Activated CD8-positive, alpha-beta memory T cell treated with anti-CD3 and anti-CD28 coated beads for 48 hours (primary cell): Measurements from ENCODE around the gene PLEKHN1.
"Not testable (repeated sequence)": the region's sequence is repeated elsewhere in the genome, so short reads cannot be mapped to it uniquely, and the experiment has no call there.

Source experiments
- DNase-seq, 3 experiments: peaks; one replicate each; pipeline ENCODE4 v3.0.0-alpha.2; 2020; ENCODE audit warnings: low read depth in 2 of 3, low spot score in 2 of 3

PLEKHN1 gene

DNA sequence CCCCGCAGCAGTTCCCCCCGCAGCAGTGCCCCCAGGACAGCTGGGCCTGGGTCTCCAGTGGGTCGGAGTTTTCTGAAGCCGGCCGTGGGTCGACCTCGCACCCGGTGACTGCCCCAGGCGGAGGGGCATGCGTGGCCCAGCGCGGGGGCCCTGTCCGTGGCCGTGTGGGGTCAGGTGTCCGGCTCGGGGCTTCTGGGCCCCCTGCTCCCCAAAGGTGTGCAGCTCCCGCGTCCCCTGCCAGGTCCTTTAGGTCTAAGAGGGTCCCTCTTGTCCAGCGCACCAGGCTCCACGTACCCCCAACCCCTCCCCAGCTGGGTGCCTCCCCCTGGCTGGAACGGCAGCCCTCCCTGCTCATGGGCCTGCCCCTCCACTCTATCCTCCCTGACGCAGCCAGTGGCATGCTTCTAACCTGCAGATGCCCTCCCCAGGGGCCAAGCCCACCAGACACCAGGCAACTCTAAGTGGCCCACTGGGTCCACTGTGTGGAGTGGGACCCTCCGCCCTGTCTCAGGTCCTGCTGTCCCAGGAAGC lies 39.6 kb downstream of the PLEKHN1 start:
- no peak for DNase-seq

DNA sequence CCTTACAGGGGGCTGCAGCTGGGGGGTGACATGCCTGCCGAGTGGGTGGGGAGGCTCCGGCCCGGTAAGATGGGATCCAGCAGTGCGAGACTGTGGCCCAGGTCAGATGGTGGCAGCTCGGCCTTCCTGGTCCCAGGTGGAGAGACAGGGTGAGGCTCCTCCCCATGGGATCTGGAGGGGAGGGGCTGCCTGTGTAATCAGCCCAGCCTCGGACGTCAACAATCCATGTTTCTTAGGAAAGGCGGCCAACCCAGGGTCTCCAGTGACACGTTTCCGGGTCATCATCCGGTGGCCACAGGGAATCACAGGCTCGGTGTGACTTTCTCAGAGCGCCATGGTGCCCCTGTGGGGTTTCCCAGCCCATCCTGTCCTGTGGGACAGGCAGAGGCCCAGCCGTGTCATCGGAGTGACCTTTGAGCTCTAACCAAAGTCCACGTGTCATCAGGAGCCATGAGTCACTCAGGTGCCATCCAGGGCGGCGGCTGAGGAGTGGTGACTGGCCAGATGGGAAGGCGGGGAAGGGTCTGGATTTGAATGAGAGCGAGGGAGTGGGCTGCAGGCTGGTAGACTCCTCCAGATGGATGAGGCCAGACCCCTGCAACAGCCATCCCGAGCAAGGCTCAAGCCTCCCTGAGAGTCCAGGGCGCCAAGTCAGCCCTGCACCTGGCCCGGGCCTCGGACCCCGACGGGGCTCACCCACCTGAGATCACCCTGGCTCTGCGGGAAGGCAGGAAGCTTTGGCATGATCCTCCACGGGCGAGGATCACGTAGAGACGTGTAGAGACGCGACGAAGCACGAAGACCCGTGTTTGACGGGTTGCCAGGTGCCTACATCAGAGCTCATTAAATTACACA lies 40.2 kb downstream of the PLEKHN1 start:
- no peak for DNase-seq

GRCh38 chr1:1010131-1010530 lies 43.8 kb downstream of the PLEKHN1 start:
- DNase-seq = not testable (repeated sequence)

DNA sequence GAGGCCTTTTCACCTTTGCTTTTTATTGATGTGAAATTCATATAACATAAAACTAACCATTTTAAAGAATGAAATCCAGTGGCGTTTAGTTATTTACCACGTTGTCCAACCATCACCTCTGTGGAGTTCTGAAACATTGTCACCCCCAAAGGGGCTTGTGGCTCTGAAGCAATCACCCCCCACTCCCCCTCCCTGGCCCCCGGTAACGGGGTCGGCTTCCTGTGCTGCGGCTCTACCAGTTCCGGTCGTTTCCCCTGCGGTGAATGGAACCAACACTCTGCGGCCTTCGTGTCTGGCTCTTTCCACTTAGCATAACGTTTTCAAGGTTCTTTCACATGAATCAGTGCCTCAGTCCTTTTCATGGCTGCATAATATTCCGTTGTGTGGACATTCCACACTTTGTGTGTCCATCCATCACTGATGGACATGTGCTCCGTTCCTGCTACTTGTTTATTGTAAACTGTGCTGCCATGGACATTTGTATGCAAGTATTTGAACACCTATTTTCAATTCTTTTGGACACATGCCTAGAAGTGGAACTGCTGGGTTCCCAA lies 45.2 kb downstream of the PLEKHN1 start:
- no peak for DNase-seq

DNA sequence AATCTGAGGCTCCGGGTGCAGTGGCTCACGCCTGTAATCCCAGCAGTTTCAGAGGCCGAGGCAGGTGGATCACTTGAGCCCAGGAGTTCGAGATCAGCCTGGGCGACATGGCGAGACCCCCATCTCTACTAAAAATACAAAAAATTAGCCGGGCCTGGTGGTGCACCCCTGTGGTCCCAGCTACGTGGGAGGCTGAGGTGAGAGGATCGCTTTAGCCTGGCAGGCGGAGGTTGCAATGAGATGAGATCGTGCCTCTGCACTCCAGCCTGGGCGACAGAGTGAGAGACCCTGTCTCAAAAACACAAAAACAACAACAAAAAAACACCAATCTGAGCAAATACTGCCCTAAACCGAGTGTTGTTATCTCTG lies 46.4 kb downstream of the PLEKHN1 start:
- DNase-seq = not testable (repeated sequence)

GRCh38 chr1:1013105-1013921 lies 47.0 kb downstream of the PLEKHN1 start, which contains the start of gene ISG15:
Gene ISG15 (plus strand): TSS chr1:1013497. CDS start chr1:1013574, 77 bp downstream.
- peak; percentile 63 to 72 (median 66) for DNase-seq

DNA sequence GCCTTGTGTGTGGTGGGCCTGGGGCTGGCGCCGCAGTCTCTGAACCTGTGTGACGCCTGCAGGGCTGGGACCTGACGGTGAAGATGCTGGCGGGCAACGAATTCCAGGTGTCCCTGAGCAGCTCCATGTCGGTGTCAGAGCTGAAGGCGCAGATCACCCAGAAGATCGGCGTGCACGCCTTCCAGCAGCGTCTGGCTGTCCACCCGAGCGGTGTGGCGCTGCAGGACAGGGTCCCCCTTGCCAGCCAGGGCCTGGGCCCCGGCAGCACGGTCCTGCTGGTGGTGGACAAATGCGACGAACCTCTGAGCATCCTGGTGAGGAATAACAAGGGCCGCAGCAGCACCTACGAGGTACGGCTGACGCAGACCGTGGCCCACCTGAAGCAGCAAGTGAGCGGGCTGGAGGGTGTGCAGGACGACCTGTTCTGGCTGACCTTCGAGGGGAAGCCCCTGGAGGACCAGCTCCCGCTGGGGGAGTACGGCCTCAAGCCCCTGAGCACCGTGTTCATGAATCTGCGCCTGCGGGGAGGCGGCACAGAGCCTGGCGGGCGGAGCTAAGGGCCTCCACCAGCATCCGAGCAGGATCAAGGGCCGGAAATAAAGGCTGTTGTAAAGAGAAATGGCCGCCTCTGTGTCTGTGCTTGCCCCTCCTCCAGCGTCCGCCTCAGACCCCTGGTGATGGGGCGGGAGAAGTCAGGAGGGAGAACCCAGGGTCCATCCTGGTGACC lies 47.8 kb downstream of the PLEKHN1 start:
- no peak for DNase-seq

DNA sequence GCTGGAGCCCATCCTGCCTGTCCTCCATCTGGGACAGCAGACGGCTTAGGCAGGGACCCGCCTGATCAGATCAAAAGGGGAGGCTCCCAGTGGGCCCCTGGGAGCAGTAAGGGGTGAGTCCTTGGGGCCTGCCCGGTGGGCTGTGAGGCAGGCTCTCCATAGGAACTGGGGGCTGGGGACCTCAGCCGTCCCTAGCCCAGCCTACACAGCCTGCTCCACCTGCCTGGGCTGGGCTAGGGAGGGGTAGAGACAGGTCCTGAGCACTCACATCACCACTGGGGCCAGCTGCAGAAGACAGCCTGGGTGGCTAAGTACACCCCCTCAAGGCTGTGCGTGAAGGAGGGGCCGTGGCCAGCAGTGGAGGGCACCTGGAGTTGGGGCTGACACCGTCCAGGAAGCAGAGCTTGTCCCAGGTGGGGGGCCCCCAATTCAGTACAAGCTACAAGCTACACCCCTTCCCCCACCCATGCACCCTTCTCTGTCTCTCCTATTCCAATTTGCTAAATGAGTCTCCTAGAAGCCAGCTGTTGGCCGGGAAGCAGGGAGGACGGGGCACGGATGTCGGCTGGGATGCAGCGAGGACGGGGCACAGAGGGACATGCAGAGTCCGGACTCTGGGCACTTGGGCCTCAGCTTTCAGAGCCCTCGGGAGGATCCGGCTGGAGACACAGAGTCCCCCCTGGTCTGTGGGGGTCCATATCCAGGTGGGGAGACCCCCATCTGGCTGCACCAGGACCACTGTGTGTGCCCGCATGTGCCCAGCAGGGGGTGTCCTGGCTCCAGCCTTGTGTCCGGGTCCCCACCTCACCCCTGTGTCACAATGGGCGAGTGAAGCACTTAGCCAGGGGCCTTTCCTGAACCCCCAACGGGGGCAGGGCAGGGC lies 48.8 kb downstream of the PLEKHN1 start:
- DNase-seq = no peak

- not testable (repeated sequence) for DNase-seq
Observed at GRCh38 chr1:1017397-1018320, 51.4 kb downstream of the PLEKHN1 start.

- DNase-seq = not testable (repeated sequence)
Observed at GRCh38 chr1:1018321-1018685, 52.0 kb downstream of the PLEKHN1 start.

DNA sequence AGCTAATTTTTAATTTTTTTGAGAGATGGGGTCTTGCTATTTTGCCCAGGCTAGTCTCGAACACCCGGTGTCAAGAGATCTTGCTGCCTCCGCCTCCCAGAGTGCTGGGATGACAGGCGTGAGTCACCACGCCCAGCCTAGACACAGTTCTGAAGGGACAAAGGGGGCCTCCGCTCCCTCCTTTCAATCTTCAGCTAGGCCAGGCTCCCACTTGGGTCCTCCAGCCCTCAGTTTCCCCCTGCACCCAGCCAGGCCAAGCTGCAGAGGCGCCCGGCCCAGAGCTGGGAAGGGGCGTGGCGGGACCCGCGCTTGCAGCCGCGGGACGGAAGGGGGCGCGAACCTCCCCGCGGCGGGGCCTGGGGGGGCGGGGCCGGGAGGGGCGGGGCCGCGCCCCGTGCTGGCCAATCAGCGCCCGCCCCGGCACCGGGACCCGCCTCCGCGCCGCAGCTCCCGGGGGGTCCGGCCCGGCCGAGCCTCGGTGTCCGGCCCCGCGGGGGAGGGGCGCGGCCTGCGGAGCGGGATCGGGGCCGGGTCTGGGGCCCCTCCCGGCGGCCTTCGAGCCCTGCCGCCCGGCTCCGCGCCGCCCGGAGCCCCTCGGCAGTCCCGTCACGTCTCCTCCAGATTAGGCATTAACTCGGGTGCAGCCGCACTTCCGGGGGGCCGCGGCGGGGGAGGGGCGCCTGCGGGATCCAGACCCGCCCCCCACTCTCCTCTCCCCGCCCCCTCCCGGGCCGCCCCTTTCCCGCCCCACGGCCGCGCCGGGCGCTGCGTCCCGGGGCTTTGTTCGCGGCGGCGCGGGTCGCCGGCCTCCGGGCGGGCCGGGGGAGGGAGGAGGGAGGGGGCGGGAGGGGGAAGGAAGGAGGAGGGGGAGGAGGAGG lies 53.1 kb downstream of the PLEKHN1 start:
- DNase-seq = peak; percentile 58 to 68 (median 64)

- DNase-seq = no peak
Observed at GRCh38 chr1:1020000-1020404, 53.7 kb downstream of the PLEKHN1 start, which contains the start of gene AGRN. Gene AGRN (plus strand): TSS chr1:1020120. CDS start chr1:1020173, 53 bp downstream.

- no peak for DNase-seq
Observed at GRCh38 chr1:1020415-1021009, 54.2 kb downstream of the PLEKHN1 start.

DNA sequence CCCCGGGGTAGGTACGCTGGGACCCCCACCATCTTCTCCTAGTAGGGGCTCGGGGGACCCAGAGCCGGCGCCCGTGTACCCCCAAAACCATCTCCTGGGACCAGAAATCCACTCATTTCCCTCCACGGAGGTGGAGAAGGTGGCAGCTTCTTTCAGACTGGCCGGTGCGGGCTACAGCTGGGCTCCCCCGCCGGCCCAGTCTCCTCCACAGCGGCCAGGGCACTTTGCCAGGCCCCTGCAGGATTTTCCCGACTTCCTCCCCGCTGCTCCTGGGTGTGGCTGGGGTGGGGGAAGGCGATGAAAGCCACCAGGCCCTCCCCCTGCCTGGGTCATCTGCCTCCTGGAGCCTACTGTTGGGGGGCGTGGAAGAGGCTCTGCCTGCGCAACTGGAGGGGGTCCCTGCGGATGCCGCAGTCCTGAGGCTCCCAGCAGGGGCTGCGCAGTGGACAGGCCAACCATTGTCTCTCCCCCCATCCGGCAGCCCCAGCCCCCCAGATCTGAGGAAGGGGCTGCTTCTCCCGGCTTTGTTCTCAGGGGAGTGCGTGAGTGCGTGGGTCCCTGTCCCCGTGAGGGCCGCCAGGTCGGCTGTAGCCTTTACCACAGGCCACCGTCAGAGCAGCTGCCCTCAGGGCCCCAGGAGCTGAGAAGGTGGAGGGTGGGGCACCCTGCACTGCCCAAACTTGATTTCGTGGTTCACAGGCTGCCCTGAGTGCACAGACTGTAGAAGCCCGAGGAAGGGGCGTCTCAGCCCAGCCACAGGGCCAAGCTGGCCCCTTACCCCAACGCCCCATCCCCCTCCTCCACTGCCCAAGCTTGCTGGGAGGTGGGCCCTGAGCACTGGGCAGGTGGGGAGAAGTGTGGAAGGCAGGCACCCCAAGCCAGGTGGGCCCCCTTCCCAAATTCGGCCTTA lies 55.0 kb downstream of the PLEKHN1 start:
- no peak for DNase-seq

GRCh38 chr1:1021920-1022259 lies 55.6 kb downstream of the PLEKHN1 start:
- DNase-seq = no peak

DNA sequence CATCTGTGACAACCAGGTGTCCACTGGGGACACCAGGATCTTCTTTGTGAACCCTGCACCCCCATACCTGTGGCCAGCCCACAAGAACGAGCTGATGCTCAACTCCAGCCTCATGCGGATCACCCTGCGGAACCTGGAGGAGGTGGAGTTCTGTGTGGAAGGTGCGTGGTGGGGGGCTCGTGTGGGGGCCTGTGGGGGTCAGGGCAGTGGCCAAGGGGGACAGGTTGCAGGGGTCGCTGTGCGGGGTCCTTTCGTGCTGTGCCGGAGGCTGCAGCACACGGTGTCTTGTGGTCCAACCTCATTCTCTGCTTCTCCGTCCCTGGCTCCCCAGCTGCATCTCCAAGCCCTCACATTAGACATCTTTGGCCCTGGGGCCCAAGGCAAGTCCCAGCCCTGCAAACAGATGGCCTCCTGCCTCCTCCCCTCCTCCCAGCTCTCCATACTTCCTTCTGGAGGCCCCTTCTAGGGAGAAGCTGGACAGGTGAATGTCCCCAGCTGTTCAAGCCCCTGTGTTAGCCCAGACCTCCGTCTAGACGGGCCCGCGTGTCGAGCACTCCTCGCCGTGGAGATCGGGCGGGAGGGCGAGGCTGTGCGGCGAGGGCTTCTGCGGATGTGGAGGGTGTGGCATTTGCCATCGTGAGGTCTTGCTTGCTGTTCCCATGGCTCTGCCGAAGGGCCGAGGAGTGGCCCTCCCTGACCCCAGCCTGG lies 56.2 kb downstream of the PLEKHN1 start:
- DNase-seq = no peak
